ENCODE data around the gene TBC1D16.
"Not testable (repeated sequence)": the region's sequence is repeated elsewhere in the genome, so short reads cannot be mapped to it uniquely, and the experiment has no call there.

The TBC1D16 gene

DNA sequence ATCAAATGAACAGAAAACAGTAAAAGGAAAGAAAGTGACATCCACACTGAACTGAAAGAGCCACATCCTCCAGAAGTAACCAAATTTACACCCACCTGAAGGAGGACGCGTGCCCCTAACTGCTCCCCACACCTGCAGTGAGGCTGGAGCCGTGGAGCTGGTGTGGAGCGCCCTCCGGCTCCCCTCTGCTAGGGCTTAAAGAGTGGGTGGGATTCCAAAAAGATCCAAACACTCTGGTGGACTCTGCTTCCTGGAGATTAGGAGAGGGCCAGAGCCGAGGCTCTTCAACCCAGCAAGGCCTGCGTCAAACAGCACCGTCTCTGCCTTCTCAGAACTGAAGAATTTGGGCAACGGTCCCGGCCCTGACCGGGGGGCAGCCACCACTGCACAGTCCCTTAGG lies 16.0 kb upstream of the TBC1D16 start:
- DNase-seq: no peak

DNA sequence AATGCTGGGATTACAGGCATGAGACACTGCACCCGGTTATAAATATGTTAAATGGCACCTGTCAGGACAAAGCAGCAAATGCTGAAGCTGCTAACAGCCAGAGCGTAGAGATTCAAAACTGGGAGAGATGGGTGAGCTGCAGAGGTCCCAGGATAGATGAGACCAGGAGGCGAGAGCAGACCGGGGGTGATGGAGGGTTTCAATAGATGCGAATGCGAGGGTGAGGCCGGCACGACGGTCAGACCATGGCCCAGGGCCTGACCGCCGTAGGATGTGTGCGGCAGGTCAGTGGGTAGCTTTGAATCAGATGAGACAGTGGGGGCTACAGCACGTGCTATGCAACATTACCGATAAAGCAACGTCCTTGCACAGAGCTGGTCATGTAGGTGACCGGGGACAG lies 15.0 kb upstream of the TBC1D16 start:
- DNase-seq: no peak

DNA sequence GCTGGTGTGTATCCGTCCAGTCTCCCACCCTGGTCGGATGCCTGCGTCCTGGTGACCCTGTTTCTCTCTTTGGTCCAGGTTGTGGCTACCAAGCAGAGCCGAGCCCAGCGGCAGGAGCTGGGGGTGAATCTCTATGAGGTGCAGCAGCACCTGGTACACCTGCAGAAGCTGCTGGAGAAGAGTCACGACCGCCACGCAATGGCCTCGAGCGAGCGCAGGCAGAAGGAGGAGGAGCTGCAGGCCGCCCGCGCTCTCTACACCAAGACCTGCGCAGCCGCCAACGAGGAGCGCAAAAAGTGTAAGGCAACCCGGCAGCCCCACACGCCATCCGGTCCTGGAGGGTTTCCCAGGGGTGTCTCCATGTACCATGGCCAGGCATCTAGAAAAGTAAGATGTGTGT lies 14.3 kb upstream of the TBC1D16 start:
- no peak for DNase-seq

DNA sequence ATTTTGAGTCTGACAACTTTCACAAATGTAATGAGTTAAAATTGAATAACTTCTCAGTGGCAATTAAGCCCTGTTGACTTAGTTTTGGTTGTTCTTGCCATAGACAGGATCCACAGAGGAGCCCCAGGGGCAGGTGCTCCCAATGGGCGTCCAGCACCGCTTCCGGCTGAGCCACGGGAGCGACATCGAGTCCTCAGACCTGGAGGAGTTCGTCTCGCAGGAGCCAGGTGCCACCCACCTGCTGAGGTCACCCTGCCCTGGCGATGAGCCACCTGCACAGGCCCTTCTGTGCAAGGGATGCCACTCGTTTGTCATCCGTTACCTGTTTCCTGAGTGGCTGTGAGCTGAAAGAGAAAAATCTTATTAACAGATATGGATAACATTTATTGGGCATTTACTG lies 11.5 kb upstream of the TBC1D16 start:
- DNase-seq: peak; percentile 47

DNA sequence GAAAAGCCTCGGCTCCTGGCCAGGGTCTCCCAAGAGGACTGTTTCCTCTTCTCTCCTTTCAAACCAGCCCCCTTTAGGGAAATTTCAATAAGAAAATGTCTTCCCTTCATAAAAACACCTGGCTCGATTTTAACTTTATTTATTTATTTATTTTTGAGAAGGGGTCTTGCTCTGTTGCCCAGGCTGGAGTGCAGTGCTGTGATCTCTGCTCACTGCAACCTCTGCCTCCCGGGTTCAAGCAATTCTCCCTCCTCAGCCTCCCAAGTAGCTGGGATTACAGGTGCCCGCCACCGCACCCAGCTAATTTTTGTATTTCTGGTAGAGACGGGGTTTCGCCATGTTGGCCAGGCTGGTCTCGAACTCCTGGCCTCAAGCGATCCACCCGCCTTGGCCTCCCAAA lies 11.0 kb upstream of the TBC1D16 start:
- not testable (repeated sequence) for DNase-seq

DNA sequence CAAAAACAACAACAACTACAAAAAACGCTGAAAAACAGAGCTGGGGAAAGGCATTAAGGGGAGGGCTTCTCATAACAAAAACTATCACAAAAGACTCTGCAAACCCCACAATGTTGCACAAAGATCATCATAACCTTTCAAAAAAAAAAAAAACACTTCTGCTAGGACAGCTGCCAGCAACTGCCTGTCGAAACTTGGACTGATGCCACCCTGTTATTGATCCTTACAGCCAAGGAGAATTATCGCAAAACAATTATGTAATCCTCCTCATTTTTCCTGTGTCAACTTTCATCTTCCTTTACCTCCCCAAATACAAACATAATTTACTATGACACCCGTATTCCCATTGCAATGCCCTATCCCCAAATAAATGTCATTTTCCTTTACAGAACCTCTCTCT lies 10.0 kb upstream of the TBC1D16 start:
- DNase-seq: no peak

DNA sequence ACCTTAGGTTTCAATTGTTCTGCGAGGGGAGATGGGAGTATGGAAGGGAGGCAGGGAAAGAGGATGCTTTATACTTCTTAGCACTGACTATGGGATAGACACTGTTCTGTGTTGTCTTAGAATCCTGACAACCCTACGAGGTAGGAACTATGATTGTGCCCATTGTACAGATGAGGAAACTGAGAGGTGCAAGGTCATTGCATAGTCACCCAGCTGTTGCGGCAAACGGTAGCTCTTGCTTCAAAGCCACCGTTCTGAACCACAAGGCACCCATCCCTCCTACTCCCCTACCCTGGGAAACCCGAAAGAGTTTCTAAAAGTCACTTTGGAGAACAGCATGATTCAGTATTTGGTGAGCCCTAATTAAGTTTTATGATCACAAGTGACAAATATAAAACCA lies 8.3 kb upstream of the TBC1D16 start:
- DNase-seq: no peak

DNA sequence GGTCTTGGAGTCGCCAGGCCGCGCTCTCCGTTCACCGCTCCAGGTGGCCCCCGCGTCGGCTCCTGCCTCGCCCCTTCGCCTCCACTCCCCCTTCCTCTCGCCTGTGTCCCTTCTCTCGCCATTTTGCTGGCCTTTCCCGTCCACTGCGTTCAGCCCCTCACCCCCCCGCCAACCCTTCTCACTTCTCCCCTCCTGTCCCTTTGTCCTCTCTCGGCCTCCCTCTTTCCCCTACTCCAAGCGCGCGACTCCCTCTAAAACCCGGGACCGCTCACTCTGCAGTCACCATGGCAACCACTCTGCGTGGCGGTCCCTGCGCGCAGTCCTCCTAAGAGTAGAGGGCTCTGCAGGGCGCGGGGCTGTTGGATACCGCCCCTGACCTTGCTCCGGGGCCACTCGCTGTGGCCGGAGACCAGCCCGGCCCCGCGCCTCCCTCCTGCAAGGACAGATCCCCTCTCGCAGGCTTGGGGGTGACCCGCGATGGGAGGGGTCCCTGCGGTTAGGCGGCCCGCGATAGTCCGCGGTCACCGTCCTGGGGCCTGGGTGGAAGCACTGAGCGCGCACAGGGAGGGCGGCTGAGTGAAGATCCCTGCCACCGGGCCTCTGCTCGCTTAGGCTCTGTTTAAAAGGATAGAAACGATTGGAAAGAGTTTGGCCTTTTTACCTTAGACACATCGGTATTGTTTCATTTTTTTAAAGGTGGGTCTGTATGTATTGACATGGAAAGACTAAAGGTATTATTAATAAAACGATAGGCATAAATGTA lies 1.2 kb upstream of the TBC1D16 start:
- DNase-seq: no peak

DNA sequence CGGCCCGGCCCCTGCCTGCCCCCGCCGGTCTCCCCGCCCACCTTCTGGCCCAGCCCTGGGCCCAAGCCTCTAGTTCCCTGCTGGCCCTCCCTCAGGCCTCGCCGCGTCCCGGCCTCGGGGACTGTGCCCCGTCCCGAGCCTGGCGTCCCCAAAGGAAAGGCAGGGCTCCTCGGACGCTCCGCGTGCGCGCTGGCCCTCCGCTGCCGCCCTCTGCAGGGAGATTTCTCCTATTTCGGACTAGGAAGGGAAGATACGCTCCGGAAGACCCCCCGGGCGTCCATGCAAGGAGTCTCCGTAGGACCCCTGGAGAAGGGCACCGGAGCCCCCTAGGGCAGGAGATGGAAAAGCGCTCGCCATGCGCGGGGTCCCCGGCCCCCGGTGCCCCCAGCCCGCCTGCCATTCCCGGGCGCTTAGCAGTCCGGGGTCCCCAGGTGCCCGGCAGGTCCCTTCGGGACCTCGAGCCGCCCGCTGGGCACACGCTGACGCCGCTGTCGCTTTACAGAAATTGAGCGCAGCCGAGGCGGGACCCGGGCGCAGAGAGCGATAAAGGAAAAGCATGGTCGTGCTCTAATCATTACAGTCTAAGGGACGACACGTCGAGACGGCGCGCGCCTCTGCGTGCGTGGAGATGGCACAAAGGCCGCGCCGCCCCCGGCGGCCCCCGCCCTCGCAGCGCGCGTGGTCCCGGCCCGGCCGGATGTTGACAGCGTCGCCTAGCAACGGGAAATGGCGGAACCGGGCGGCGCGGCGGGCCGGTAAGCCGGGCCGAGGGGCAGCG lies 454 bp upstream of the TBC1D16 start, which contains the start of gene CCDC40:
CCDC40 (plus strand) TSS at position 706 of the 778 bp plus-strand sequence; CDS start at position 727, 21 bp downstream.
- peak; percentile 36 for DNase-seq

DNA sequence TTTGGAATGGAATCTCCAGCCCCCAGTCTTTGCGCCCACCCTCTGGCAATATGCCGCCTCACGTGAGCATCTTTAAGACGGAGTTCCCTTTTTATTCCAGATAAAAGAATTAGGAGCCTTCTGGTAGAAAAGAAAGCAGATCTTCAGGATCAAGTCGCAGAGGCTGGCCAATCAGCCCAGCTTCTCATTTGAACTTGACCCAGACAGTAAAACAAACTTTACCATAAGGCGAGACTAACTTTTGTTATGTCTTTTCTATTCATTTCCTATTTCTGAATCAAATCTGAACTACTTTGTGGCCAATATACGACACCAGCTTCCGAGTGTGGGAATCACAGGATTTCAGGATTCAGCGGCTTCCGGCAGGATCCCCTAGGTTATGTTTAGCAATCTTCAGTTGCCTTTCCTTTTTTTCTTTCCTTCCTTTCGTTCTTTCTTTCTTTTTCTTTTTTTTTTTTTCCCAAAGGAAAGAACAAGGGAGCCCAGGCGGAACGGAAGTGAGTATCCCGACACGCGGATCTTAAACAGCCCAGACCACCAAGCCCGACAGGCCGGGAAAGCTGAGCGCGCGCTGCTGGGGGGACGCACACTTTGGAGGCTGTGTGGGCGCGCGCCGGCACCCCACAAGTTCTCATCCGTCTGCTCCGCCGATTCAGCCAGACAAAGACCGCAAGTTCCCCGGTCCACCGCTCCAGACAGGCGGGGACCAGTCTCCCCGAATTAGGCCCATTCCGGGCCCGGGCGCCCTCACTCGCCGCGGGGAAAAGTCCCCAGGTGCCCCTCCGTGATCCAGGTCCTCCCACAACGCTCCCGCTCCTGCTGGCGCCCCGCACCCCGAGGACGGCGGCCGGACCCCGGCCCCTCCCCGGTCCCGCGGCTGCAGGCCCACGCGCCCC lies 633 bp downstream of the TBC1D16 start:
- no peak for DNase-seq

DNA sequence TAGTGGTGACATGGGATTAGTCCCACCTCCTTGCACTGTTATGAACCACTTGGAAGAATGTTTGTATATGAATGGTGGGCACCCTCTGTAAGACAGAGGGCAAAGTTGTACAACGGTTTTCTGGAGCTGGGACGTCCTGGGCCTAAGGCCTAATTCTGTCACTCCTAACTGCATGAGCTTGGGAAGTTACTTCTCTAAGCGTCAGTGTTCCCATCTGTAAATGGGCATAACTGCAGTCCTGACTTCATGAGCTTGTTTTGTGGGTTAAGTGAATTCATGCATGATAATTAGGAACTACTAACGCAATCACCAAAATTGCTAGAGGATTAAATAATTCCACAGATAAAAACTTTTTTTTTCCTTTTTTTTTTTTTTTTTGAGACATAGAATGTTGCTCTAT lies 1.8 kb downstream of the TBC1D16 start:
- DNase-seq: no peak

DNA sequence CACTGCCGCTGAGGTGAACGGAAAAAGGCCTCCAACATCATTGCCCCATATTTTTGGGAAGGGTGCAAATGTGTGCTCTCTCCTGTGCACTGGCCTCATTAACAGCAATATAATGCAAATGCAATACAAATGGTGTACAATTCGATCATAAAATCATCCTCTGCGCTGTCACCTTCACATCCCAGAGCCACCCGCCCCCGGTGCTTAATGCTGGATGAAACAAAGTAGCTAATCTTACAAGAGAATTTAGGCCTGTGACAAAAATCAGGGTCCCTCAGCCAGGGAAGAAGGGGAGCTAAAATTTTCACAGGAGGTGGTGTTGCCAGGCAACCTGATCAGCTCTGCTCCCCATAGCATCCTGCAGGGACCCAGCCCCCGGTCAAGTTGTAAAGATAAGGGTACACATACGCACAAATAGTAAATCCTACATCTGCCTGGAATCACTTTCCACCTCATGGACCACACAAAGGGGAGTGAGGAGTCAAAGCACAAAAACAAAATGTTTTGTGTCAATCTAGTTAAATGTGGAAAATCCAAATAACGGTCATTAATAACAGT lies 3.0 kb downstream of the TBC1D16 start:
- DNase-seq: no peak

DNA sequence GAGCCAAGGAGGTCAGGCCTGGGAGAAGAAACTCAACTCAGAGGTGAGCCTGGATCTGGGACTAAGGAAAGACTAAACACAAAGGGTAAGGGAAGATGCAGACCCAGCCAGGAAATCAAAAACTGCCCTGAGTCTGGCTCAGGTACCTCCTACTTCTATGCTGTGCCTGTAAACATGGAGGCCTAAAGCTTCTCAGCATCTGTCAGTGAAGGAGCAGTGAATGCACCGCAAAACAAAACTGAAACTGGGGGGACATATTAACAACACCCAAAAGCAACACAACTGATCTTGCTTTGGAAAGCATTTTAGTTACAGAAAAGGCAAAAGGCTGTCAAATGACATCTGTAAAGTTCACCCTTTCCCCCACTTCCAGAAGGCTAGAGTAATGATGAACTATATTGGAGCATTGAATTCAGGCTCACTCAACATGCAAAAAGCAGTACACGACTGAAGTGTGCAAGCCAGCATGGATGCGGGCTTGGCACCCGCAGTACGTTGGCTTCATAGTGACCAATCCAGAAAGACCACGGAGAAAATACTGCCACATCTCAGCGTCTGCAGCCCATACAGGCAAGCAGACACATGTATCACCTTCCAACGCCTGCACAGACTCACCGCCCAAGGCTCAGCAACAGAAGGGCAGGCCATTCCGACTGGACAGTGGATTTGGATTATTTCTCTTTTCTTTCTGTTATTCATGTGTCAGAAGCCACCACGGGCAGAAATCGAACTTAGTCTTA lies 3.8 kb downstream of the TBC1D16 start:
- DNase-seq: no peak

DNA sequence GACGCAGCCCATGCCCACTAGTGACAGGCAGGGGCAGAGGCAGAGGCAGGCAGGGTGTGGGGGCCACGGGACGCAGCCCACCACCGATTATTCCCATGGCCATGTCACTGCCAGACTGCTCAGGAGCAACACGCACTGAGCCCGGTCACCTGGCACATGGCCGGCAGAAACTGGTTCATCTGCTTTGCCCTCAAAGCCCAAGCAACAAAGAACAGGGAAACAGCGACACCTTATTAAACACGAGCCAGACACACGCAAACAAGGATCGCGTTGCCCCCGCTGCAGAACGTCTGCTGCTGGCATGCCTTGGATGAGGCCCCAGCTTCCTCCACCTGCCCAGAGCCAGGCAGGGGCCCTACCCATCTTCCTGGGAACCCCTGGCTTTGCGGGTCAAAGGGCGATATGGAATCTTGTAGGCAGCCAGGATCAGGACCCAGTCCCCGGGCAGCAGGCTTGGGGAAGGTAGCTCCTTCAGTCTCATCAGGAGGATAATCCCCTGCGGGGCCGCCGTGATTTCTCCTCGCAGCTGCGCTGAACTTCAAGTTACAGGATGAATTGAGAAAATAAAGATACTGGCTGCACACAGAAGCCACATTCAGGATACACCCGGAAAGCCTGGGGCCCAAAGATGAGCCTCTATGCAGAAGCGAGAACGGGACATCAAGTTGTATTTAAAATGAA lies 4.8 kb downstream of the TBC1D16 start:
- DNase-seq: peak; percentile 24

DNA sequence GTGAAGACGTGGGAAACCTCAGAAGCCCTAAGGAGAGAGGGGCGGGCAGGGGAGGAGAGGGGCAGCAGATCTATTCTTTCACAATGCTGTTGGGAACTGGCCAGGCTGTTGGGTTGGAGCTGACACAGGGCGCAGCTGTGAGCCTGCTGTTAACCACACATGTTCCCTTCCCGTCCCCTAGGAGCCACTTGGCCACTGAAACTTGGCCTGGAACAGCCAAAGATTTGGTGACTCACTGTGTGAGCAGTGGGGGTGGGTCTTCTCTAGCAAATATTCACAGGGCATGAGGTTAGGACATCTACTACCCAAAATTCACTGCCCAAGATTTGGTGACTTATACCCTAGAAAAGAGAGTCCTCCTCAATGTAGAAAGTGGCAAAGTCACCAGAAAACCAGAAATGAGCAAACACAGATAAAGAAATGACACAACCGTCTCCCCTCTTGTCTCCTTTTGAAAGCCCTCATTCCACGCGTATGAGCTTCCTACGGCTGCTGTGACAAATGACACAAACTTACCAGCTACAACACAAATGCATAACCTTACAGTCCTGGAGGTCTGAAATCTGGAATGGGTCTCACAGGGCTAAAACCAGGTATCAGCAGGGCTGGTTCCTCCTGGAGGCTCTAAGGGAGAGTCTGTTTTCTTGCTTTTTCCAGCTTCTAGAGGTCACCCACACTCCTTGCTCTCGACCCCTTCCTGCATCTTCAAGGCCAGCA lies 6.3 kb downstream of the TBC1D16 start:
- no peak for DNase-seq

DNA sequence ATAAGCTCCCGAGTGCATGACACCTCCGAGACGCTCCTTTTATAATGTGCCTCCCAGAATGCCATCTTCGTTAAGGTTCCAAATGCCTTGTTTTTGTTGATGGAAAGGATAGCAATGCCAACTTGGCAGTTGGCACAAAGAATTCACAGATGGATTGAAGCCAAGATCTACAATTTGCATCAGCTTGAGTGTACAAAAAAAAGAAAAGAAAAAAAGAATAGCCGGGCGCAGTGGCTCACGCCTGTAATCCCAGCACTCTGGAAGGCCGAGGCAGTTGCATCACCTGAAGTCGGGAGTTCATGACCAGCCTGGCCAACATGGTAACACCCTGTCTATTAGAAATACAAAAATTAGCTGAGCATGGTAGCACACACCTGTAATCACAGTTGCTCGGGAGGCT lies 7.6 kb downstream of the TBC1D16 start:
- no peak for DNase-seq

DNA sequence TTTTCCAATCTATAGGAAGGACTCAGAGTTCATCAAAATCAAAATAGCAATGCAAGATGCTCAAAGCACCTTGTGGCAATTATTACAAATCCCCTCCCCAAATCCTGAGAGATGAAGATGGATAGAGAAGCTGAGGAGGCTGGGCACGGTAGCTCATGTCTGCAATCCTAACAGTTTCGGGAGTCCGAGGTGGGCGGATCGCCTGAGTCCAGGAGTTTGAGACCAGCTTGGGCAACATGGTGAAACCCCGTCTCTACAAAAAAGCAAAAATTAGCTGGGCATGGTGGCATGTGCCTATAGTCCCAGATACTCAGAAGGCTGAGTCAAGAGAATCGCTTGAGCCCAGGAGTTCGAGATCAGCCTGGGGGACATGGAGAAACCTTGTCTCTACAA lies 8.6 kb downstream of the TBC1D16 start:
- no peak for DNase-seq

DNA sequence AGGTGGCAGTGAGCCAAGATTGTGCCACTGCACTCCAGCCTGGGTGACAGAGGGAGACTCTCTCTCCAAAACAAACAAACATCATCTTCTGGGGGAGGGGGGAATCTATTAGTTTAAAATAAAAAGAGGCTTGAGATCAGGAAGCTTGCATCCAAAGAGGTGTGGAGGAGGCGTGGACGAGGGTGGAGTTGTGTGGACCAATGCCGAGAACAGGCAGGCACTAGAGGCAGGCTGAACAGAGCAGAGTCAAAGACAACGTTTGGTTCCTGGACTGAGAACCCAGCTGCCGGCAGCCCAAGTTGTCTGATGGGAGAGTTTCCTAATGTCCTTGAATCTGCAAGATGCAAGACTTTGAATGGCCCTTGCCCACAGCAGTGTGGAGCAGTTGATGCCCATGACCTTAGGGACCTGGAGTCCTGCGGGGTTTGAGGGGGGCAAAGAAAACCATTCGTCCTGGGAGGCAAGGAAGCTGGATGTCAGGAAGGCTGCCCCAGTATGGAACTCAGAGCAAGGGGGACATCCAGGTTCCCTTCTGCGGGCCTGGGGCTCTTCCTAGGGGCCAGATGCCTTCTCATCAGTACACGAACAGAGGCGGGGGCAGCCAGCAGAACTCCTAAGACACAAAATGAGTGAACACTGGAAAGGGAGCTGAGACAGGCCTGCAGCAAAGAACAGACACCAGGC lies 9.2 kb downstream of the TBC1D16 start:
- DNase-seq: no peak

DNA sequence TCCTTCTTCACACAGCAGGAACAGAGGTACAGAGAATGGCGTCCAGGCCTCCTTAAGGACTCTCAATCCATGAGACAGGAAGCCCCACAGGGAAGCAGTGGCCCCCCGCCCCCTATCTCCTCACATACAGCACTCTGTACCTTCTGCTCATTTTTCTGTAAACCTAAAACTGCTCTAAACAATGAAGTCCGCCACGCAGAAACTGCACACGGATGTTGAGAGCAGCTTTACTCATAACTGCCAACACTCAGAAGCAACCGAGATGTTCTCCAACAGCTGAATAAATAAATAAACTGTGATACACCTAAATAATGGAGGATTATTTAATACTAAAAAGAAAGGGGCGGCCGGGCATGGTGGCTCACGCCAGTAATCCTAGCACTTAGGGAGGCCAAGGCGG lies 9.9 kb downstream of the TBC1D16 start:
- DNase-seq: no peak

DNA sequence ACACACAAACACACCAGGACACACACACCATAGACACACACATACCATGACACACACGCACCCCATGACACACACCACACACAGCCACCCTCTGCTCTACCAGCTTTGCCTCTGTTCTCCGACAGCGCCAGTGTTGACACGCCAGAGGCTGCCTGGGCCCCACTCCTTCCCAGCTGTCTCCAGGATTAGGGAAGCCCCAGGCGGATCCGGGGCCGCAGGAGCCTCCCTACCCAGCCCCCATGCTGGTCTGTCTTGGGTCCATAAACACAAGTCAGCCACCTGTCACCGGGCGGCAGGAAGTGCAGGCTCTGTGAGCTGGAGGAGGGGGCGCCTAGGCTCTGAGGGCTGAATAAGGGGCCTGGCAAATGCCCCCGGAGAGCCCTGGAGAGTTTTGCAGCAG lies 10.5 kb downstream of the TBC1D16 start:
- no peak for DNase-seq

All from NCI-H2081 treated with DMSO at 0.1 percent for 48 hours (cell line).